GM18861 (cell line): ENCODE measurements around the gene PANX1.

Experiments
- ATAC-seq: cut with Tn5 transposase; IDR thresholded peaks from one replicate; pipeline ENCODE4 v1.9.1; 2021; ENCODE audit not compliant: unreplicated experiment

PANX1 gene

DNA sequence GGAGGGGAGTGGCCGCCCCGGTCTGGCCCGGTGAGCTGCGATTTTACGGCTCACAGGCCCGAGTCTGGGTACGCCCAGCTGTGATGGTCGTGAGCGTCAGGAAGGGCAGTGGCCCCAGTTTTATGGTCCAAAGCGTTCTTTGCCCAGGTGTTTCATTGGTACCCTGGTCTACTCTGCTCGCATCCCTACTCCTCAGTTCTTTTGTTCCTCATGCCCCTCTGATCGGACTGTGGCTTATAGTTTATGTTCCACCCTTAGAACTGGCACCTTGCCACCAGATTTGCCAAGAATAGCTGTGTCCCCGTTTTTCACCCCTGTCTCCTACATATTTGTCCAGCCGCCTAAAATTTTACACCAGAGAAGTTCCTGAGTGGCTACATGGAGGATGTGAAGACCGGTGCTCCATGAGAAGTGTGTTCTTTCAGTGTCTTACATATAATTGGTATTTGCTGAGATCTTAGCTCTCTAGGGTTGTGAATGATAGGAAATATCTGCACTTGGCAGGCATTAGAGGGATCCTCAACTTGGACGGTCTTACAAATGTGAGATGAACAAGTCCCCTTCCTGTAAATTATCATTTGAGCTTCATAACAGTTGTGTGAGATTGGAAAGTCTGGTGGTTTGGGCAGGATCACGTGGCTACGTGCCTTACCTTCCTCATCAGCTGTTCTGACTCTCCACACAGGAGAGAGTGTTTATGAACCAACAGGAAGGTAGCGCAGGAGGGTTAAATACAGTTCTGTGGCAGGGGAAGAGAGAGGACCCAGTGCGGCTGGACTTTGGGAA lies 1.1 kb downstream of the PANX1 start:
- no peak for ATAC-seq

DNA sequence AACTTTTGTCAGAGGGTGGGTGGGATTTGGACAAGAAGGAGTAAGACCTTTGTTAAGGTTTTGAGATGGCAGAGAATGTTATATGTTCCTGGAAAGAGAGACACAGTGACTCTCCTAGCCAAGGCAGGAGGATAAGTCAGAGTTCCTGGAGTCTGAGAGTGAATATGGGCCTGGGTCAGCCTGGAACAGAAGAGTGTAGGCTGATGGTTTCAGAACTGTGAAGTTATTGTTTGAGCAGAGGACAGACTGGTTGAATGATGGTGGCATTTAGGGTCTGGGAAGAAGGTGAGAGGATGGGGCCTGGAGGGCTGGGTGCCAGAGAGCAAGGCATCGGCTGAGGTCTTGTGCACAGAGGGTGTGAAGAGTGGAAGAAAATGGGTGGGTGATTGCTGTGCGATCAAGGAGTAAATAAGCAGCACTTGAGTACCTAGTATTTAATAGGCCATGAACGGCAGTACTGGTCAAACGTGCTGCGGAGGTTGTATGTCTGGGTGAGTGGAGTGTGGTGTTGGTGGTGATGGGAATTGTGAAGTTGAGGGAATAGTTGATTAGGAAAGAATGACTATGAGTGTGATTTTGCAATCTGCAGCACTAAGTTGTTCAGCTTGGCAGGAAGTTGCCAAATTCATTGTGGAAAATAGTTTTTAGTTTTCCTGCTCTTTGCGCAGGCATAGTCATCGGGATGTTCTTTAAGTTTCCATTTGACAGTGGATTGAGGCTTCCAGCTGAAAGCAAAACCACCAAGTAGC lies 1.8 kb downstream of the PANX1 start:
- ATAC-seq: no peak

DNA sequence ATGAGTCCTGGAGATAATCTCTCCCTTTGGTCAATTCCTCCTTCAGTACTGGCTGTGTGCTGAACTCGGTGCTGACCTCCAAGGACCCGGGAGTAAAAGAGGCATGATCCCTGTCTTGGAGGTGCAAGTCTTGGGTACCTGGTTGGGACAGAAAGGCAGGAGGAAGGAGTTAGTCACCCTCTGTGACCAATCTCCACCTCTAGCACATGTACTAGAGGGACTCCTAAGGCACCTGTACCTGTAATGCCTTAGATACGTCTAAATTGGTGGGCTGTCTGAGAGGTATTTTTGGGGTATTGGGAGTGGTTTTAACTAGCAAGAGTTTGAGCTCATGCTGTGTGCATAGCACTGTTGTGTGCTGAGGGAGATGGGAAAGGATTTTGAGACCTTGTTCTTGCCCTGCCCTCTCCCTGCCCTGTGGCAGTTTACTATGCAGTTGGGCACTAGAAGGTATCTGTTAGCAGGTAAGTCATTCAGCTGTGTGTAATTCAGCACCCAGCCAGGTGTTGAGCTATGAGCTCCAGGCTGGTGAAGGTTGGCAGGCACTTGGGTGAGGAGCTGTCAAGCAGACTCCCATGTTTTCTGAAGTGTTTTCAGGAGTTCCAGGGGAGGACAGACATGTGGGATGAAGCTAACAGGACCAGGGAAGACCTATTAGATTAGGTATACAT lies 2.5 kb downstream of the PANX1 start:
- no peak for ATAC-seq

DNA sequence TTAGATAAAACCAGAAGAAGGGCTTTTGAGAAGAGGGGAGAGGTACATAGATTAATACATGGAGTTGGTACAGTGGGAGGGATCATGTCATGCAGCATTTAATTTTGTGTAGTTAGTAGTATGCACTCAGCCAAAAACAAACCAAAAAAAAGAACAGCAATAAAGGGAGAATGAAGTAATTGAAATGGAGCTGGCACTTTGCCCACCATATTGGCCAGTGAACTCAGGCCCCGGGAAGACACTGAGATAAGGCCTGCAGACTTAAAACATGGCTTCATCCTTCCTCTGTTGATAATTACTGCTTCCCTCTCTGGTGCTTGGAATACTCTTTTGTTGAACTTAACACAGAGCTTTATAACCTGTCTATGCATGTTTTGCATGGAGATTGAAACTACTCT lies 3.1 kb downstream of the PANX1 start:
- ATAC-seq: no peak

DNA sequence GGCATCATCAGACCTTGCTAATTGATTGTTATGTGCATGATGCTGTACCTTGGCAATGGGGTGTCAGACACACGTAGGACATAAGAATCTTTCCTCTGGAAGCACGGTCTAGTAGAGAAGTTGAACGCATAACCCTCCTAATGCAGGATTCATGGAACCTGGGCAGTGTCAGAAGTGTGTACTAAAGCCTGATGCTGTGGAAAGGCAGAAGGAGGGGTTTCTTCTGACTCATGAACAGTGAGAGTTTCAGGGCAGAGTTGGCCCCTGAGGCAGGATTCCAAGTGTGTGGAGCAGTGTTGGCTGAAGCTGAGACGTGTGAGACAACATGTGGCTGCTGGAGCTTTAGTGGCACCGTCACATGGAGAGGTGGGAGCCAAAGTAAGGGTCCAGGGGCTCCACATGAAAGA lies 3.5 kb downstream of the PANX1 start:
- no peak for ATAC-seq

DNA sequence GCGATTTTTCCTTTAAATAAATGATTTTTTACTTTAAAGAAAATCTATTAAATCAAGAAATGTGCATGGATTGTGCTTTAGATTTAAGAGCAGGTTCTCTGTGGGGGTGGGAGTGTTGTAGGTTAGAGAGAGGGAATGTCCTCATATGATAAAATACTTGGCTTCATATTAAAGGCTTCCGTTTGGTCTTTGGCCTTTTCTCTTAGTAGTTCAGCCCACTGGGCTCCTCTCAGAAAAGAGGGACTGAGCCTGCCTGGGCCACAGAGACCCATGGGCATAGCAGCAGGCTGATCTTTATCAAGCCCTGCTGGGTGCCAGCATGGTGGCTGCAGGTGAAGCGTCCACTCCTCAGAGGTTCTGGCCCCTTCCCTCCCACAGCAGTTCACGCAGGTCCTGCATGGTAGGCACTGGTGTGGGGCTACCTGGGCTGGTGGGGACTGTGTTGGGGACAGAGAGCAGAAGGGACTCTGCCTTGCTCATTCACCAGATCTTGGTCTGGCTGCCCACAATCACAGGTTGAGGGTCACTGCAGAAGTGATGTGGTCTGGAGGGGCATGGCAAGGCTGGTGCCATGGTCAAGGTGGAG lies 4.3 kb downstream of the PANX1 start:
- no peak for ATAC-seq

DNA sequence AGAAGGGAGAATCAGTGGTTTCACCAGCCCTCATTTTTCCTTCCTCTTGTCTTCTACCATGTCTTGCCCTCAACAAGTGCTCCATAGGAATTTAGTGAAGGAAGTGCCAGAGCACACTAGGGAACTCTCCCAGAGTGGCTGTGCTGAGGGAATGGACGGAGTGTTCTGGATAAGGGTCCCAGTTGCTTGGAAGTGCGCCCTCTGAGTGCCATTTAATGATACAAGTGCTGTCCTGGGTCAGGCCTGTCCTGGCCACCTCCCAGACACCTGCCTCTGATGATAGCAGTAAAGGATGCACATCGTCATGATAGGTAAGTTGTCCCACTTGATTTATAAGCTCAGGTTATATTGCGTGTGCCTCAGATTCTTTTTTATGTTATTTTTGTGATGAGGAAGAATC lies 5.1 kb downstream of the PANX1 start:
- ATAC-seq: no peak

DNA sequence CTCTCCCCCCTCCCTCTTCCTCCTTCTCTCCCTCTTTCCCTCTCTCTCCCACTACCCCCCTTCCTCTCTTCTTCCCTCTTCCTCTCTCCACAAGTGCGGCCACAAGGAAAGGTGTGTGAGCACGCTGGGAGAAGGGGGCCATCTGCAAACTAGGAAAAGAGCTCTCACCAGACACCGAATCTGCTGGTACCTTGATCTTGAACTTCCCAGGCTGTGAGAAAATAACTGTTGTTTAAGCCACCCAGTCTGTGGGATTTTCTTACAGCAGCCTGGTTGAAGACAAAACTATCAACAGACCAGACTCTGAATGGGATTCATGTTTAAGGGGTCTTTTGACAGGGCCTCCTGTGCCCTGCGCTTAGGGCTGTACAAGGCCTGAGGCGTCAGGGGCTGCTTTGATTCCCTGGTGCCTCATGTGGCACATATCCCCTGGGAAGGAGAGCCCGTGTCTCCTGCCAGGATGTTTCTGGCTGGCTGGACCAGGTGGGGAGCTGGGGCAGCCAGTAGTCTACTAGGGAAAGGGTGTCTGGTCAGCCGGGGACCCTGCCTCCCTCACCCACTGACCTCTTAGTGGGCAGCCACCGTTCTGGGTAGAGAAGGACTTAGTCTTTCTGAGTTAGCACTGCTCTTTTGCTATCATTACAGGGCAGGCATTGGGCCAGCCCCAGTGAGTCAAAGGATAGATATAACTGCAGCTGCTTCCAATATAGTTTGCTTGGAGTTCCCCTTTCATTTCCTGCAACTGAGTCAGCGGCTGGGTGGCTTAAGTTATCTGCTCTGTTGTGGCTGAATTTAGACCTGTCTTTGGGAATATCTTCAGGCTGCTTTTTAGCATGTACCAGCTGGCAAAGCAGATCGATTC lies 6.2 kb downstream of the PANX1 start:
- ATAC-seq: peak; percentile 53

DNA sequence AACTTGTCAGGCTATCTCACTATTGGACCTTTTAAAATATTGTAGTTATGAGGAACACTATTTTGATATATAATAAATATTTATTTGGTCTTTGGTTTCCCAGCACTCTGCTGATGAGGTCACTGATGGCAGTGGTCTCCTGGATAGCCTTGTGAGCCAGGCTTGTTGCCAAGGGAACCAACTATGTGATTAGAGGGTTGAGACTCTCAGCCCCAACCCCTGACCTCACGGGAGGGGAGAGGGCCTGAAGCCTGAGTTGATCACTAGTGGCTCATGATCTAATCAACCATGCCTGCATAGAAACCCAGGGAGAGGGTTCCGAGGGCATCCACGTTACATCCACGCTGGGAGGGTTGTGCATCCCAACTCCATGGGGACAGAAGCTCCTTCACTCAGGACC lies 10.8 kb downstream of the PANX1 start:
- ATAC-seq: no peak

DNA sequence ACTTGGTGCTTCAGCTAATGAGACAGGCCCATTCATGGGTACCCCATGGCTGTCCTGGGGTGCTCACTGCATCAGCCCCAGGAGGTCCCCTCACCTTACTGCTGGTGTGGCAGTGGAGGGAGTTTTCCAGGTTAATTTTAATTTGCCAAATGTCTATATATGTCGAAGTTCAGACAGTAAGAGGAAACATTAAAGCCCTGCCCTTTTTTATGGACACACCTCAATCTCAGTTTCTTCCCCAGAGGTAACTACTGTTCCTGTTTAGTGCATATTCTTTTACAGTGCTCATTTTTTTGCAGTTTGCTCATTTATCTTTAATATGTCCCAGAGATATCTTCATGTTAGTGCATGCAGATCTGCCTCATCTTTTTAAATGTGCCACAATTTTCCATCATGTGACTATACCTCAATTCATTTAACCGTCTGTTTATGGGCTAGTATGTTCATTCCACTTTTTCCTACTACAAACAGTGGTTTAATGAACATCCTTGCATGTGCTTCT lies 11.6 kb downstream of the PANX1 start:
- ATAC-seq: no peak

DNA sequence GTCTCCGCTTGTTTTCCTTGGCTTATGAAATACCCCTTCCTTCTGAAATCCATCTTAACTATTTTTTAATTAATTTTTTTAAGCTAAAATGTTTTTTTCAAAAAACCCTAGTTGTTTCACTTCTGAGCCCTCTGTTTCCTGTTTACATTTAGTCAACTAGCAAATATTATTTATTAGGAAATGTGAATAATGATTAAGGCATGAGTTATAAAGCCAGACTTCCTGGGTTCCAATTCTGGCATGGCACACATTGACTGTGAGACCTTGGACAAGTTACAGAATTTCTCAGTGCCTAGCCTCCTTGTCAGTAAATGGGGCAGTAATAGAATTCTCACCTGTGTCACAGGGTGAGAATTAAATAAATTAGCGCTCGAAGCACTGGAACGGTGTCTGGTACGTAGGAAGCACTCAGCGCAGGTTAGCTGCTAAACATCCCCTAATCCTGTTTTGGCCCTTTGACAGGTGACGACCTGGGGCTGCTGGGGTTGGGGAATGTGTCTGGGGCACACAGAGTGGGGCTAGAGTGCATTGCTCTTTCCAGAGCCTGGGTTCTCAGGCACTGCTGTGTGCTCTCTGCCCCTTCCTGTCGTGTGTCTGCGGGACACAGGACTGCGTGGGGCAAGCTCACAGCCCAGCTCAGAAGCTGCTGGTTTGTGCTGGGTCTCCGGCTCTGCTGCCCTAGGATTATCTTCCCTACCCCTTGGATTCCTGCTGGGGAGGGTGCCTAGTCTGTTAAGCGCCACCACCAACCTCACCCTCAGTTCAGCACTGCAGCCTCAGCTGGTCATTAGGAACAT lies 13.1 kb downstream of the PANX1 start:
- ATAC-seq: no peak

DNA sequence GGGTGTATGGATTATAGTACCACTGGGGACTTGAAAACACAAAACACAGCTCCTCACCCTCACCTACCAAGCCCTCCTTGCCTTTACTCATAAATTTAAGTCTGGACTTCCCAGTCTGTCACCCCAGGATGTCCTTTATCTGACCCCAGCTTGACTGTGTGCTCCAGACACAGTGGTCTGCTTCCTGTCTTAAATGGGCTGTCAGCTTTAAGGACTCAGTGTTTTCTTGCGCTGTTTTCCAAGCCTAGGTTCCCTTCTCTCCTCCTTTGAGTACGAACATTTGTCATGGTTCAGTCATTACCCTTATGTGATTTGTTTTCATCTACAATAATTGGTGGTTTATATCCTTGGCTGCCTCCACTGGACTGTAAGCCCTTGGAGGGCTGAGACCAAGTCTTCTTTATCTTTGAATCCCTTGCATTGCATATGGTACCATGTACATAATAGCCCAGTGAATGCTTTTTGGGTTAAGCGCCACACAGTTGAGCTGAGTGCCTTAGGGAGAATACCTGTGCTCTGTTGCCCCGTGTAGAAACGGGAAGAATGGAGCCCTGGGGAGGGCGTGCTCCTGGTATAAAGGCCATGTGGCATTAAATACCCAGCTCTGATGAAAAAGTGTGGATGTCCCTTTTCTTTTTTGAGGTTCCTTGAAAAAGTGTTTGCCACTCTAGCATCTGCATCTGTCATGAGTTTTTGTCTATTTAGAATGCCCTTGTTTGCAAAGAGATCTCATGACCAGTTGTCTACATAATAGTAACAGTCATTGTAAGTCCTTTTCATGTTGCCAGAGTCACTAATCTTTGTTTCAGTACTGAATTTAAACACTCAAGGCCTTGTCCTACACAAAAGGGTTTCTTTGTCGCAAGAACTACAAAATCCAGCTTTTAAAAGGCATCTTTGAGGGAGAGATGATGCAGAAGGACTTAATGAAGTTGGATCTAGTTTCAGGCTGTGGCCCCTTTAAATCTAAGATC lies 14.0 kb downstream of the PANX1 start:
- ATAC-seq: no peak

DNA sequence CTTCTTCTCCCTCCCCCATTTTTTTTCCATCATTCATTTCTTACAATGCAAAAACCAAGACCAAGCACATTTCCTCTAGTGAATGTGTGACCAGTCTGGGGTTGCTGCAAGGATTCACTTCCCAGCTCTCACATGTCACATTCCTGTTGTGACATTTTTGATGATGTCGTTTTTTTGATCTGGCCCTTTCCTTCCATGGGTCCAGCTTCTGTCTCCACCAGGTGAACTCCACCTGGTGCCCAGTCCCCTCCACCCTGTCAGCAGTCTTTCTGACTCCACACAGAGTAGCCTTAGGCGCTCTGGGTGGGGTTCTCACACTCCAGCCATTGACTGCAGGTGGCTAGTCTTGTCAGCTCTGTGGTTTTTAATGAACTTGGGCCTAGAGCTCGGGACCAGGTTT lies 15.6 kb downstream of the PANX1 start:
- no peak for ATAC-seq

DNA sequence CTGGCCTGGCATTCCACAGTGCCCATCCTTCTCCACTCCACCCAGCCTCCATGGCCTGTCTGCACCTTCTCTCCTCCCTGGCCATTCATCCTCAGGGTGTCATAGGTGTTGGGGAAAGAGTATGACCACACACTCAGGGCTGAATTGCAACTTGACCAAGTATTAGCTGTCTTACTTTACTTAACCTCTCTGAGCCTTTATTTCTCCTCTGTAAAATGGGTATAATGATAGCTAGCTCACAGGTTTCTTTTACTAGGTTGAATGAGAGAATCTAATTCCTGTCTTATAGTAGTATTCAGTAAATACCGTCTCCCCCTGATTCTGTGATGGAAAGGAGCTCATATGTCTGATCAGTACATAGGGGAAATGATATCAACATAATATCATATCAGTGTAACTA lies 16.0 kb downstream of the PANX1 start:
- no peak for ATAC-seq

DNA sequence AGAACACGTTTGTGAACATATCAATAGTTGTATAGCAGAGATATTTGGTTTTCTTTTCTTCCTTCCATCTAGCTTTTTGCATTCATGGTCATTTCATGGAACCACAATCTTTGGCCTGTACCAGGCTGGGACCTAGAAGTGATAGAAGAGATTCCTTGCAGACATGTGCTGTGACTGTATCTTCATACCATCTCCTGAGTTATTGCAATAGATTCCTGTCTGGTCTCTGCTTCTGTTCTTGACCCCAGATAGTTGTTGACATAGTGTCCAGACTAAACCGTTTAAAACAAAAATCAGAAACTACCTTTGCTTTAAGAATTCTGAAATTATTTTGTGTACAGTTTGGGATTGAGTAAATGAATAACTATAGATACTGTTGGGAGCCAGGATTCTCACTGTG lies 16.8 kb downstream of the PANX1 start:
- ATAC-seq: no peak

DNA sequence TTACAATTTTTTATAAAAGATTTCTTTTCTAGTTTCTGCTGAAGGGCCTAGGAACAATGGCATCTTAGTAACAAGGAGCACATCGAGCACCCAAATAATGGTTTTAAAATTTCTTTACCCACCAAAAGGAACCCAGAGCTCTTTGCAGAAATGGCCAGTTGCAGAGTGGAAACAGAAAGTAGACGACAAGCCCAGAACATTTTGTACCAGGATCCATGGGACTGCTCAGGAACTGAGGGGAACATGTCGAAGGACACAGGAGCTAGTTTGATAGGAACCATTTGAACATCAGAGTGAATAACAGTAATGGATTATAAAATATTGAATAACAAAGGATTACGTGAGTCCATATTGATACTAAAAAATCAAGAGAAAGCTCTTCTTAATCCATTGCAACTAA lies 17.3 kb downstream of the PANX1 start:
- no peak for ATAC-seq

DNA sequence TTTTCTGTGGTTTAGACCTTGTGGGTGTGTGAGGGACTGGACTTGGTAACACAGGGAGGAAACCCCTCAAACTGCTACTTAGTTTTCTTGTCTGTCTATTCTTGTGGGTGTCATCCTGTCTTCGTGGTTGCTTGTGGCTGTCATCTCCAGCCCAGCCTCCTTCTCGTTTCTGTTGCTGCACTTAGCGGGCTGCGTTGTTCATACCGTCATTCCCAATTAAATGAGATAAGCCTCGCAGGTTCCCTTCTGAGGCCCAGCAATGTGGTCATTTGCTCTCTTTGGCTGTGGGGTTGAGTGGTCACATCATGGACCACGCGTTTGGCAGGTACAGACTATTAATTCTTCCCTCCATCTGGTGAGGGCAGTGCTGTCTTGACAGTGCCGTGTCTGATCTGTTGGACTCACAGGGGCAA lies 18.8 kb downstream of the PANX1 start:
- no peak for ATAC-seq

DNA sequence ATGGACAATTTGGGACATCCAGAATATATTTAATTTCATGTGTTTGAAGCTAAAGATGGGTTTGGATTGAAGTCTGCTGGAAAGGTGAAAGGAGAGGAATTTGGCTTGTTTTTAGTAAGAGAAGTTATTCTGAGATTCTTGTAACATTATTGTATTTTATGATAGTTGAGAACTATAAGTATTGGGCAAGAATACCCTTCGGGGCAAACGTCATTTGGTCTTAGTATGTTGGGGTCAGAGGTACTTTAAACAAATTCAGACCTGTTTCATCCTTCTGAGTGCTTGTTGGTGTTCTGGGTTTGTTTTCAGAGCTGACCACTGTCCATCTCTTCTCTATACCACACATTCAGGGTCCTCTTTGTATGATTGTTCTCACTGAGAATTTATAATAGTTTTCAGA lies 19.5 kb downstream of the PANX1 start:
- ATAC-seq: no peak
